HEK293 (cell line): ENCODE results near the gene PLS1.

Experiments used
- CTCF ChIP-seq: fragments of 450-650 bp; formaldehyde crosslinking; IDR thresholded peaks from 2 replicates; pipeline ENCODE4 v1.5.1; 2016; ENCODE audit warnings: missing biosample characterization, missing genetic modification characterization
- ZNF138 ChIP-seq: fragments of 450-650 bp; formaldehyde crosslinking; IDR thresholded peaks from 2 replicates; pipeline ENCODE4 v1.5.1; 2016; ENCODE audit warnings: missing biosample characterization, missing genetic modification characterization, borderline replicate concordance
- ZNF23 ChIP-seq: fragments of 450-650 bp; formaldehyde crosslinking; IDR thresholded peaks from 2 replicates; pipeline ENCODE4 v1.5.1; 2016; ENCODE audit warnings: missing biosample characterization, missing genetic modification characterization, borderline replicate concordance
- ZNF37A ChIP-seq: fragments of 450-650 bp; IDR thresholded peaks from 2 replicates; pipeline ENCODE4 v1.5.1; 2018; ENCODE audit warnings: missing biosample characterization, missing genetic modification characterization
- ZNF561 ChIP-seq: fragments of 450-650 bp; IDR thresholded peaks from 2 replicates; pipeline ENCODE4 v1.5.1; 2018; ENCODE audit warnings: missing biosample characterization, missing genetic modification characterization, borderline replicate concordance

GRCh38 chr3:142660893-142661292 is 64.7 kb downstream of the PLS1 start:
- TF ChIP-seq ZNF37A (tag by site-specific recombination) (no peak), ZNF138 (tag by site-specific recombination) (no peak), CTCF (tag by site-specific recombination) (no peak), ZNF561 (tag by site-specific recombination) (no peak), ZNF23 (tag by site-specific recombination) (no peak)
